ENCODE data around the gene MCIDAS.

MCIDAS gene

GRCh38 chr5:55222092-55222984, 4.8 kb downstream of the MCIDAS start:
- no peak for DNase-seq

- DNase-seq: no peak
These were observed 6.5 kb downstream of the MCIDAS start for GRCh38 chr5:55220433-55221185.

GRCh38 chr5:55219770-55220169, 7.3 kb downstream of the MCIDAS start:
- DNase-seq: no peak

GRCh38 chr5:55218967-55219366, 8.1 kb downstream of the MCIDAS start:
- no peak for DNase-seq

- no peak for DNase-seq
These were observed 15.8 kb downstream of the MCIDAS start for GRCh38 chr5:55211184-55211874.

GRCh38 chr5:55205001-55205400, 22.1 kb downstream of the MCIDAS start:
- no peak for DNase-seq

- no peak for DNase-seq
These were observed 36.0 kb downstream of the MCIDAS start for GRCh38 chr5:55191165-55191564.

GRCh38 chr5:55188656-55189540, 38.2 kb downstream of the MCIDAS start:
- DNase-seq: no peak

- DNase-seq: no peak
These were observed 39.7 kb downstream of the MCIDAS start for GRCh38 chr5:55187370-55187769.

- DNase-seq: no peak
These were observed 47.1 kb downstream of the MCIDAS start for GRCh38 chr5:55180016-55180415.

GRCh38 chr5:55177078-55177477, 50.0 kb downstream of the MCIDAS start:
- no peak for DNase-seq

- peak; percentile 16 for DNase-seq
These were observed 50.8 kb downstream of the MCIDAS start for GRCh38 chr5:55176176-55176818.

- DNase-seq: no peak
These were observed 51.3 kb downstream of the MCIDAS start for GRCh38 chr5:55175781-55176175.

- no peak for DNase-seq
These were observed 53.4 kb downstream of the MCIDAS start for GRCh38 chr5:55173687-55174230.

- DNase-seq: peak; percentile 77
These were observed 54.0 kb downstream of the MCIDAS start, which contains the start of gene CDC20B for GRCh38 chr5:55172937-55173686. CDC20B (minus strand) TSS chr5:55173177; CDS start chr5:55173000, 177 bp downstream.

GRCh38 chr5:55172051-55172899, 54.8 kb downstream of the MCIDAS start:
- peak; percentile 20 for DNase-seq

- DNase-seq: no peak
These were observed 55.6 kb downstream of the MCIDAS start for GRCh38 chr5:55171471-55171870.

All from stimulated activated CD4-positive, alpha-beta T cell treated with anti-CD3 and anti-CD28 coated beads, Interleukin-12 subunit alpha, Interleukin-12 subunit beta, amount 100 ng/mL, for 4 hours (primary cell).